Ishikawa (cell line): ENCODE results near the gene MRPL42.

ENCODE experiments used
- CEBPB ChIP-seq: IDR thresholded peaks from 2 replicates; pipeline ENCODE4 v1.6.1; 2012
- CREB1 ChIP-seq: IDR thresholded peaks from 2 replicates; pipeline ENCODE4 v1.6.1; 2012; ENCODE audit warnings: low read depth
- EGR1 ChIP-seq: IDR thresholded peaks from 2 replicates; pipeline ENCODE4 v1.6.1; 2012
- EP300 ChIP-seq: IDR thresholded peaks from 2 replicates; pipeline ENCODE4 v1.6.1; 2012; ENCODE audit warnings: borderline replicate concordance
- FOXM1 ChIP-seq: IDR thresholded peaks from 2 replicates; pipeline ENCODE4 v1.6.1; 2012; ENCODE audit warnings: low read depth, borderline replicate concordance
- MAX ChIP-seq: IDR thresholded peaks from 2 replicates; pipeline ENCODE4 v1.6.1; 2012
- NFIC ChIP-seq: IDR thresholded peaks from 2 replicates; pipeline ENCODE4 v1.6.1; 2012
- RAD21 ChIP-seq: IDR thresholded peaks from 2 replicates; pipeline ENCODE4 v1.6.1; 2012; ENCODE audit warnings: low read depth
- REST ChIP-seq: IDR thresholded peaks from 2 replicates; pipeline ENCODE4 v1.6.1; 2012; ENCODE audit warnings: low read depth, mild to moderate bottlenecking
- TAF1 ChIP-seq: IDR thresholded peaks from 2 replicates; pipeline ENCODE4 v1.6.1; 2012; ENCODE audit warnings: low read depth, mild to moderate bottlenecking
- TCF12 ChIP-seq: IDR thresholded peaks from 2 replicates; pipeline ENCODE4 v1.6.1; 2012; ENCODE audit warnings: low read depth
- TEAD4 ChIP-seq: IDR thresholded peaks from 2 replicates; pipeline ENCODE4 v1.6.1; 2012
- USF1 ChIP-seq: IDR thresholded peaks from 2 replicates; pipeline ENCODE4 v1.6.1; 2012
- YY1 ChIP-seq: IDR thresholded peaks from 2 replicates; pipeline ENCODE4 v1.6.1; 2012; ENCODE audit warnings: low read depth
- ZBTB7A ChIP-seq: IDR thresholded peaks from 2 replicates; pipeline ENCODE4 v1.6.1; 2012; ENCODE audit warnings: low read depth

The MRPL42 gene

GRCh38 chr12:93429852-93430251, 37.5 kb upstream of the MRPL42 start:
- no peak for TF ChIP-seq EP300
- no peak for TF ChIP-seq TEAD4
- TF ChIP-seq NFIC, result no peak
- no peak for TF ChIP-seq USF1
- TF ChIP-seq EGR1, result no peak
- no peak for TF ChIP-seq FOXM1
- no peak for TF ChIP-seq RAD21
- TF ChIP-seq TCF12, result no peak
- TF ChIP-seq REST, result no peak
- TF ChIP-seq ZBTB7A, result no peak
- no peak for TF ChIP-seq TAF1
- TF ChIP-seq MAX, result no peak

GRCh38 chr12:93430280-93430679, 37.0 kb upstream of the MRPL42 start:
- no peak for TF ChIP-seq TEAD4
- TF ChIP-seq NFIC, result no peak
- TF ChIP-seq TAF1, result no peak
- TF ChIP-seq REST, result no peak
- TF ChIP-seq EP300, result no peak
- TF ChIP-seq USF1, result no peak
- no peak for TF ChIP-seq CEBPB
- no peak for TF ChIP-seq TCF12
- TF ChIP-seq FOXM1, result no peak
- no peak for TF ChIP-seq ZBTB7A
- no peak for TF ChIP-seq CREB1
- TF ChIP-seq EGR1, result no peak
- TF ChIP-seq YY1, result no peak
- no peak for TF ChIP-seq RAD21

GRCh38 chr12:93434256-93434865, 33.0 kb upstream of the MRPL42 start:
- no peak for TF ChIP-seq TAF1

- TF ChIP-seq EGR1 (no peak), TAF1 (no peak), USF1 (no peak), FOXM1 (no peak), TEAD4 (no peak), TCF12 (no peak), CEBPB (no peak), NFIC (no peak), CREB1 (no peak)
These were observed 28.9 kb upstream of the MRPL42 start for GRCh38 chr12:93438266-93439050.

- TF ChIP-seq TEAD4 (no peak), ZBTB7A (no peak), TAF1 (no peak), CREB1 (no peak), REST (no peak), EP300 (no peak), TCF12 (no peak), NFIC (no peak), CEBPB (no peak), YY1 (no peak), USF1 (no peak), MAX (no peak), EGR1 (no peak), RAD21 (no peak), FOXM1 (no peak)
These were observed 27.1 kb upstream of the MRPL42 start for GRCh38 chr12:93440043-93440835.
